GM21515 (cell line): ENCODE measurements around the gene SLC25A34.

Experiments used
- ATAC-seq: cut with Tn5 transposase; IDR thresholded peaks from one replicate; pipeline ENCODE4 v1.9.1; 2021; ENCODE audit not compliant: unreplicated experiment

The SLC25A34 gene

GRCh38 chr1:15767941-15768340 lies 31.9 kb downstream of the SLC25A34 start:
- no peak for ATAC-seq

GRCh38 chr1:15768388-15768787 lies 32.3 kb downstream of the SLC25A34 start:
- ATAC-seq = no peak

GRCh38 chr1:15770313-15770962 lies 34.4 kb downstream of the SLC25A34 start:
- ATAC-seq = no peak

GRCh38 chr1:15771836-15772515 lies 35.9 kb downstream of the SLC25A34 start:
- ATAC-seq = no peak

- ATAC-seq = no peak
Measured at GRCh38 chr1:15775706-15776105, 39.6 kb downstream of the SLC25A34 start.

- ATAC-seq = no peak
Measured at GRCh38 chr1:15777909-15778707, 42.0 kb downstream of the SLC25A34 start.

- no peak for ATAC-seq
Measured at GRCh38 chr1:15785683-15786082, 49.6 kb downstream of the SLC25A34 start.

- ATAC-seq = no peak
Measured at GRCh38 chr1:15786581-15786980, 50.5 kb downstream of the SLC25A34 start.

GRCh38 chr1:15788624-15789301 lies 52.7 kb downstream of the SLC25A34 start:
- no peak for ATAC-seq
